Skeletal muscle tissue (tissue), 5 donors: ENCODE data around the gene NAA25. TPM values are rescaled to one million over a fixed set of nuclear protein-coding genes. Genes with fewer than 3 reads are reported as not detected.

Source experiments
- H3K27ac ChIP-seq: one replicate; pipeline ENCODE4 v1.7.0; 2013; ENCODE audit warnings: mild to moderate bottlenecking, low read depth, low read length, inconsistent platforms
- H3K27me3 ChIP-seq, 3 donors: one replicate each; pipeline ENCODE4 v1.7.0; 2013; ENCODE audit warnings: low read length in 3 of 3; ENCODE audit not compliant: control insufficient read depth in 3 of 3, insufficient read depth in 3 of 3
- H3K36me3 ChIP-seq, 3 donors: one replicate each; pipeline ENCODE4 v1.7.0; 2013; ENCODE audit warnings: low read length in 3 of 3; ENCODE audit not compliant: control insufficient read depth in 3 of 3, insufficient read depth in 3 of 3
- H3K4me1 ChIP-seq, 3 donors: one replicate each; pipeline ENCODE4 v1.7.0; 2013; ENCODE audit warnings: low read length in 3 of 3, mild to moderate bottlenecking in 3 of 3; ENCODE audit not compliant: control insufficient read depth in 3 of 3, insufficient read depth in 3 of 3
- H3K4me3 ChIP-seq, 3 donors: one replicate each; pipeline ENCODE4 v1.7.0; 2013; ENCODE audit warnings: low read length in 3 of 3
- H3K9ac ChIP-seq, 3 donors: one replicate each; pipeline ENCODE4 v1.7.0; 2013; ENCODE audit warnings: low read length in 3 of 3, mild to moderate bottlenecking in 3 of 3, moderate library complexity in 2 of 3, low read depth in 1 of 3
- H3K9me3 ChIP-seq, 3 donors: one replicate each; pipeline ENCODE4 v1.7.0; 2013; ENCODE audit warnings: low read length in 3 of 3; ENCODE audit not compliant: control insufficient read depth in 3 of 3
- small RNA-seq: library from RNA; depleted of rRNA; stranded (forward); fragments of <200 nt; gene quantifications from one replicate; pipeline ENCODE3, GENCODE V24; 2014
- total RNA-seq: library from RNA; depleted of rRNA; stranded (reverse); fragments of >200 nt; gene quantifications from one replicate; pipeline ENCODE4 v1.2.3, GENCODE V29; 2014
- donor health status: Osteomylitis.

NAA25 gene
- total RNA-seq, 1 donor from 2014 or later: 38.1 TPM

DNA sequence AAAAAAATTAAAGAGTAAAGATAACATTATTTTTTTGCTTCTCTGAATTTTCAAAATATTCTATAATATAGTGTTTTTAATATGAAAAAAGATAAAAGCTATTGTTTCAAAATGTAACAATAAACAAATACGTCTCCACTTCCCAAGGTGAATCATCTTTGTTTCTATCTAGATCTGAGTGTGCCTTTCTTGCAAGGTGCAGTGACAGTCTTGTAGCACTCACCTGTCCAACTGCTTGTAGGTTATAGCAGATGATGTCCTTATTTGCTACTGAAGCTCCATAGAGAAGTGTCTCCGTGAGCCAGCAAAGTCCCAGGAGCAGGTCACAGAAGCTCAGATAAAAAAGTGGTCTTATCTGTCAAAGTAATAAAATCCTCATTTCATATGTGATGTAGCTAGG is 117.0 kb downstream of the NAA25 start:
- Histone ChIP-seq H3K9ac (no peak overlapping the region), H3K4me3 (no peak overlapping the region), H3K4me1 (no peaks in the 10 kb centered on the region), H3K27me3 (no peaks in the 10 kb centered on the region), H3K36me3 (peaks cover 0 to 4% (median 0%) of the 10 kb centered on the region in 3 donors), H3K27ac (no peak overlapping the region), H3K9me3 (no peaks in the 10 kb centered on the region)

DNA sequence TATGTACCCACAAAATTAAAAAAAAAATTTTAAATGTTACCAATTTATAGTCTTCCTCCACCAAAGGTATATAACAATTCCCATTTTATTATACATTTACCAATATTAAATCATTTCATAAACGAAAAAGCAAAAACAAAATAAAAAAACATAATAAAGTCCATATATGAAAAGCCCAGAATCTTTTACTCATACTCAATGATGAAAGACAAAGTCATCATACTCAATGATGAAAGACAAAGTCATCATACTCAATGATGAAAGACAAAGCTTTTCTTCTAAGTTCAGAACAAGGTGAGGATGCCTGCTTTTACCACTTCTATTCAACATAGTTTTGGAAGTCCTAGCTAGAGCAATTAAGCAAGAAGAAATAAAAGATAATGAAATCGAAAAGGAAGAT is 123.8 kb downstream of the NAA25 start:
- Histone ChIP-seq H3K4me3 (no peak overlapping the region), H3K4me1 (no peaks in the 10 kb centered on the region), H3K27me3 (no peaks in the 10 kb centered on the region), H3K27ac (no peak overlapping the region), H3K9ac (no peak overlapping the region), H3K36me3 (peaks cover 0 to 4% (median 0%) of the 10 kb centered on the region in 3 donors), H3K9me3 (no peaks in the 10 kb centered on the region)

DNA sequence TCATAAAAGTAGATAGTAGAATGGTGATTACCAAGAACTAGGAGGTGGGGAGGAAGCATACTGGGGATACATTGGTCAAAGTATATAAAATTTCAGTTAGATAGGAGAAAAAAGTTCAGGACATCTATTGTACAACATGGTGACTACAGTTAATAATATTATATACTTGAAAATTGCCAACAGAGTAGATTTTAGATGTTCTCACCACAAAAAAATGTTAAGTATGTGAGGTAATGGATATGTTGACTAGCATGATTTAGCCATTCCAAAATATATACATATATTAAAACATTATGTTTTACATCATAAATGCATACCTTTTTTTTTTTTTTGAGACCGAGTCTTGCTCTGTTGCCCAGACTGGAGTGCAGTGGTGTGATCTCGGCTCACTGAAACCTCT is 126.6 kb downstream of the NAA25 start:
- Histone ChIP-seq H3K27me3 (no peaks in the 10 kb centered on the region), H3K27ac (no peak overlapping the region), H3K9me3 (no peaks in the 10 kb centered on the region), H3K4me3 (no peak overlapping the region), H3K9ac (no peak overlapping the region), H3K4me1 (no peaks in the 10 kb centered on the region), H3K36me3 (no peaks in the 10 kb centered on the region)

DNA sequence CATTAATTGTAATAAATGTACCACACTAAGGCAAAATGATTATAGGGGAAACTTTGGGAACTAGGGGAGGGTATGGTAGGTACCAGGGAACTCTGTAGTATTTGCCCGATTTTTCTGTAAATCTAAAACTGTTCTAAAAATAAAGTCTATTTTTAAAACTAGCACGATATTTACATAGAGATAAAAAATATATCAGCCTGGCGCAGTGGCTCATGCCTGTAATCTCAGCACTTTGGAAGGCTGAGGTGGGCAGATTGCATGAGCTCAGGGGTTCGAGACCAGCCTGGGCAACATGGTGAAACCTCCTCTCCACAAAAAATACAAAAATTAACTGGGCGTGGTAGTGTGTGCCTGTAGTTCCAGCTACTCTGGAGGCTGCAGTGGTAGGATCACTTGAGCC is 128.0 kb downstream of the NAA25 start:
- H3K4me3 ChIP-seq: no peak overlapping the region
- no peaks in the 10 kb centered on the region for H3K36me3 ChIP-seq

DNA sequence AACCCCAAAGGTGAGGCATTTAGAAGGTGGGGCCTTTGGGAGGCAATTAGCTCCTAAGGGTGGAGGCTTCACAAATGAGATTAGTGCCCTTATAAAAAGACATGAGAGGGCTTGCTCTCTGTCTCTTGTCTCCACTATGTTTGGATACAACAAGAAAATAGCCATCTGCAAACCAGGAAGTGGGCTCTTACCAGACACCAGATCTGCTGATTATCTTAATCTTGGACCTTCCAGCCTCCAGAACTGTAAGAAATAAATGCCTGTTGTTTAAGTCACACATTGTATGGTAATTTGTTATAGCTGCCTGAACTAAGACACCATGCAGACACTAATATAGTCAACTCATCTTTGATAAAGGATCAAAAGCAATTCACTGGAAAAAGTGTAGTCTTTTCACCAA is 130.0 kb downstream of the NAA25 start:
- H3K9ac ChIP-seq: no peak overlapping the region
- no peaks in the 10 kb centered on the region for H3K4me1 ChIP-seq
- H3K27ac ChIP-seq: no peak overlapping the region

More for the DNA sequence above, 128.0 kb downstream of the NAA25 start:
- H3K9me3 ChIP-seq: no peaks in the 10 kb centered on the region
- no peak overlapping the region for H3K27ac ChIP-seq
- no peak overlapping the region for H3K9ac ChIP-seq
- no peaks in the 10 kb centered on the region for H3K4me1 ChIP-seq
- H3K27me3 ChIP-seq: no peaks in the 10 kb centered on the region

GRCh38 chr12:111976860-111977259 is 131.7 kb downstream of the NAA25 start:
- Histone ChIP-seq H3K9ac (no peak overlapping the region), H3K4me3 (no peak overlapping the region), H3K27ac (no peak overlapping the region), H3K9me3 (no peaks in the 10 kb centered on the region), H3K27me3 (no peaks in the 10 kb centered on the region), H3K4me1 (no peaks in the 10 kb centered on the region), H3K36me3 (no peaks in the 10 kb centered on the region)

More for the DNA sequence above, 130.0 kb downstream of the NAA25 start:
- H3K27me3 ChIP-seq: no peaks in the 10 kb centered on the region
- H3K4me3 ChIP-seq: no peak overlapping the region
- H3K9me3 ChIP-seq: no peaks in the 10 kb centered on the region
- no peaks in the 10 kb centered on the region for H3K36me3 ChIP-seq

Small RNAs within 50 kb of the gene (small RNA-seq; reads per million reads assigned to genes)
- gene AC004024.1 (not detected), gene MIR3657 (not detected), gene RF00019 (not detected)

Other genes starting within 250 kb of the NAA25 start
- 37.6 TPM for gene TMEM116, start 95.6 kb downstream of the NAA25 start, total RNA-seq
- gene ERP29, start 95.4 kb downstream of the NAA25 start, total RNA-seq: 46.4 TPM
- gene TRAFD1, start 16.8 kb upstream of the NAA25 start, total RNA-seq: 30.8 TPM